A549 treated with dexamethasone at 1 μM for 4 hours (cell line): ENCODE data around the gene SPHKAP. TPM values are rescaled to one million over a fixed set of nuclear protein-coding genes. Genes with fewer than 3 reads are reported as not detected.

Source experiments
- total RNA-seq: library from RNA; stranded (reverse); fragments of 200-300 nt; extraction: Qiagen RNA extraction; gene quantifications from 5 replicates; pipeline ENCODE4 v1.2.3, GENCODE V29; 2022

The SPHKAP gene, protein sequence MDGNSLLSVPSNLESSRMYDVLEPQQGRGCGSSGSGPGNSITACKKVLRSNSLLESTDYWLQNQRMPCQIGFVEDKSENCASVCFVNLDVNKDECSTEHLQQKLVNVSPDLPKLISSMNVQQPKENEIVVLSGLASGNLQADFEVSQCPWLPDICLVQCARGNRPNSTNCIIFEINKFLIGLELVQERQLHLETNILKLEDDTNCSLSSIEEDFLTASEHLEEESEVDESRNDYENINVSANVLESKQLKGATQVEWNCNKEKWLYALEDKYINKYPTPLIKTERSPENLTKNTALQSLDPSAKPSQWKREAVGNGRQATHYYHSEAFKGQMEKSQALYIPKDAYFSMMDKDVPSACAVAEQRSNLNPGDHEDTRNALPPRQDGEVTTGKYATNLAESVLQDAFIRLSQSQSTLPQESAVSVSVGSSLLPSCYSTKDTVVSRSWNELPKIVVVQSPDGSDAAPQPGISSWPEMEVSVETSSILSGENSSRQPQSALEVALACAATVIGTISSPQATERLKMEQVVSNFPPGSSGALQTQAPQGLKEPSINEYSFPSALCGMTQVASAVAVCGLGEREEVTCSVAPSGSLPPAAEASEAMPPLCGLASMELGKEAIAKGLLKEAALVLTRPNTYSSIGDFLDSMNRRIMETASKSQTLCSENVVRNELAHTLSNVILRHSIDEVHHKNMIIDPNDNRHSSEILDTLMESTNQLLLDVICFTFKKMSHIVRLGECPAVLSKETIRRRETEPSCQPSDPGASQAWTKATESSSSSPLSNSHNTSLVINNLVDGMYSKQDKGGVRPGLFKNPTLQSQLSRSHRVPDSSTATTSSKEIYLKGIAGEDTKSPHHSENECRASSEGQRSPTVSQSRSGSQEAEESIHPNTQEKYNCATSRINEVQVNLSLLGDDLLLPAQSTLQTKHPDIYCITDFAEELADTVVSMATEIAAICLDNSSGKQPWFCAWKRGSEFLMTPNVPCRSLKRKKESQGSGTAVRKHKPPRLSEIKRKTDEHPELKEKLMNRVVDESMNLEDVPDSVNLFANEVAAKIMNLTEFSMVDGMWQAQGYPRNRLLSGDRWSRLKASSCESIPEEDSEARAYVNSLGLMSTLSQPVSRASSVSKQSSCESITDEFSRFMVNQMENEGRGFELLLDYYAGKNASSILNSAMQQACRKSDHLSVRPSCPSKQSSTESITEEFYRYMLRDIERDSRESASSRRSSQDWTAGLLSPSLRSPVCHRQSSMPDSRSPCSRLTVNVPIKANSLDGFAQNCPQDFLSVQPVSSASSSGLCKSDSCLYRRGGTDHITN (N-terminal part only)
- total RNA-seq = 0.01 TPM in 1 of 5 replicates, not detected in the others

GRCh38 chr2:228181098-228182019 is at the start of gene SPHKAP:
Gene SPHKAP, minus strand, starts transcription at chr2:228181687. Its CDS starts 89 bp downstream, at chr2:228181598.

